Inferior parietal cortex (tissue), 1 donor: Measurements from ENCODE around the gene PUDP.
"Not testable (repeated sequence)": the region's sequence is repeated elsewhere in the genome, so short reads cannot be mapped to it uniquely, and the experiment has no call there.

ENCODE experiments used
- DNase-seq: peaks from one replicate; pipeline ENCODE4 v3.0.0-alpha.2; 2016; ENCODE audit errors: extremely low spot score

The PUDP gene

DNA sequence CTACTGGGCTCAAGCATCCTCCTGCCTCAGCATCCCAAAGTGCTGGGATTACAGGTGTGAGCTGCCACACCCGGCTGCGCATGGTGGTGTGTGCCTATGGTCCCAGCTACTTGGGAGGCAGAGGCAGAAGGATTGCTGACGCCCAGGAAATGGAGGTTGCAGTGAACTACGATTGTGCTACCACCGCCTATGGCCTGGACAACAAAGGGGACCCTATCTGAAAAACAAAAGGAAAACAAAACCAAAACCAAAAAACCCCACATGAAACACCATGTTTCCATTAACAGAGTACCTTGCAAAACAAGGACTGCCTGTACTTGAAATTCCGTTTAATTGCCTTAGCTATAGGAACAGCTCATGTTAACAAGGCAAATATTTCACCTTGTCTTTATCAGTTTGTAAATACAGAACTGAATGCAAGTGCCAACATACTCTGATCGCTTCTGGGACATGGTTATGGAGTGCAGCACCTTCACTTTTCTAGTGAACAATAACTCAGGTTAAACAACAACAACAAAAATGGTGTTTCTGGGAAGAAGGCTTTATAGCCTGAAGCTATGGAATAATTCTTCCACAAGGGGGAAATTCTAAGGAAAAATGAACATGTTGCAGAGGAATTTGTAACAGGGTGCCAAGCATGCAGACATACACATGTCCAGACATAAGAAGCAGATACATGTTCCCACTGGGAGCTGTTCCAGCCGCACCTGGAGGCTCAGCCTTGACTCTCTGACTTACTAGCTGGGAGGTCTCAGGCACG is 73.6 kb downstream of the PUDP start:
- DNase-seq: no peak

DNA sequence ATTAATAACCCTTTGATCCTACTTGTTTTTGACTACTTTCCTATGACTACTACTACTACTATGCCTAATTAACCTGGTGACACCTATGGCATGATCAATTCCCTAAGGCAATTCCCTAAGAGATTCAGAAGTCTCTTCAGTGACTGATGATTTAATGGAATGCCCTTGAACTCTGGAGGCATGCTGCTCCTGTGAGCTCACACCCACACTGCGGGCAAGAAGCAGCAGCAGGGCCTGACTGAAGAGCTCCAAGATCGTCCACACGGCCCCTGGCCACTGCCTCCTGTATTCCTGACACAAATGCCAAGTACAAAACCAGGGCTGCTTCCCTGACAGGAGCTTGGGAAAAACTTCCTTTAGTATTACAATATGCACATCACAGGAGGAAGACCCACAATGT is 74.6 kb downstream of the PUDP start:
- DNase-seq: no peak

DNA sequence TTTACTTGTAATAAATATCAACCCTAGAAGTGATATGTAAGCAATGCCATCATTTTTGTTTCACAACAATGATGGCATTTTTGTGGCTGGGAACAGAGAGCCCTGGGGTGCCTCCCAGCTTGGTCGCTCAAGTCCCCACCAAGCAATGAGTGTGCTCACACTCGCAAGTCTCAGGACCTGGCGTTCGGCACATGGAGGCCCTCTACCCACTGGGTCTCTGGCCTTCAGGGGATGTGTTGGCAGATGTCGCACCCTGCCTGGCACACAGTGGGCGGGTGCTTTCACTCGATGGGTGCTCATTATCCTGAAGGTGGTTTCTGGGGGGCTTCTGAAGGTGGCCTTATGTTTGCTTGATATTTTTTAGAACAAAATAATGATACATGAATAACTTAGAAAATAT is 75.1 kb downstream of the PUDP start:
- no peak for DNase-seq

DNA sequence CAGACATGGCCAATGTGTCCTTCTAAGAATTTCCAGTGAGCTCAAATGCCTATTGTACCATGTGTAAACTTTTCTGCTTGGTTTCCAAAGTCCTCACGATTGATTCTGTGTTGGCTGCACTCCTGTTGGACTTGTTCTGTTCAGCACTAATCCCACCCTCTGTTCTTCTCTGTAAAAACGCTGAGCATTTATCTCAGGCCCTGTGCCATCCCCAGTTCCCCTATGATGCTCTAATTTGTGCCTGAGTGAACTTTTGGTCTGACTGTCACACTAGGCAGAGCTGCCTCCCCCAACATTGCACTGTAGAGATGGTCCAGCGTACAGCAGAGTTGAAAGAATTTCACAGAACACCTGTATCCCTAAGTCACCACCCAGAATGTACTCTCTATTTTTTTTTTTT is 76.6 kb downstream of the PUDP start:
- no peak for DNase-seq

DNA sequence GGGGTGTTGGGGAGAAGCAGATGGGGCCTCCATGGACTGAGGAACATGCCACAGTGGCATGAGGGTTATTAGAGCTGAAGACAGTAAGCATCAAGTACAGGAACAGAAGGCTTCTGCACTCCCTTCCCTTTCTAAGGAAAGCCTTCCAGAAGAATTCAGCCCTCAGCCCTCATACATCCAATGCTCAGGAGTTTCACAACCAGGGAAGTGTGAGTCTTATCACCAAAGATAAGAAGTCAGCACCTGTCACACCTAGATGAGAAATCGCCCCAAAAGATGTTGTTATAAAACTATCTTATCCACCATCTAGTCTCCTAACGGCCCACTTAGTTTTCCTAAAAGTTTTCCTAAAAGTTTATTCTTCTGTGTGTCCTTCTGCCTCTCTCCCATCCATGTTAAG is 78.4 kb downstream of the PUDP start:
- DNase-seq: no peak

DNA sequence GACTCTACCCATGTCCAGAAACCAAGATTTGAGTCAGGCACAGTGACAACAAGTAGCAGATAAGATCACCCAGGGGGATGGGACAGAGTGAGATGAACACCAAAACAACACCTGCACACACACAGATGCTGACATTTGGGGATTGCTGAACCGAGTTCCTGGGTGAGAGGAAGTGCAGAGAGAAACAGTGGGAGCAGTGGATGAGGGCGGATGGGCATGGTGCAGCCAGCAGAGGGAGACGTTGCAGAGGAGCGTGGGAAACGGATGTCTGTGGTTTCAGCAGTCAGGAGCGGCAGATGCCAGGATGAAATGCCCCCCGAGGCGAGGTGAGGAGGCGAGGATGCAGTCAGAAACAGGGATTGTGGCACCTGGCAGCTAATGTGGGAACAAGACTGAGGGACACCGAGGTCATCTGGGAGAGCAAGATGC is 79.0 kb downstream of the PUDP start:
- DNase-seq: no peak

DNA sequence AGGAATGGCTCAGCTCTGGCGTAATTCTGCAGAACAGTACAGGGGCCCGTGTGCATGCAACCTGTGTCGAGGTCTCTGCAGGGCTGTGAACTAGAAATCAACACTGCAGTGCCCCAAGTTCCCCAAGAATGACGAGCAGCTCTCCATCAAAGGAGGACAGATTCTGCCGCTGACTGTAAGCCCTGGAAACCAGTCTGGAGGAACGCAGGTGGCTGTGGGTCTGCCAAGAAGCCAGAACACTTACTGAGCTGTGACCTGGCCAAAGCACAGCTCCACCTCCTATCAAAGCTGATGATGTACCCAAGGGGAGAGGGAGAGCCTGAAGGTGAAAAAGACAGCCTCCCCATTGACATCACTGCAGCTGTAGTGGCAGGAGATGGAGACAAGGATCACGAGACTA is 80.7 kb downstream of the PUDP start:
- DNase-seq: no peak

DNA sequence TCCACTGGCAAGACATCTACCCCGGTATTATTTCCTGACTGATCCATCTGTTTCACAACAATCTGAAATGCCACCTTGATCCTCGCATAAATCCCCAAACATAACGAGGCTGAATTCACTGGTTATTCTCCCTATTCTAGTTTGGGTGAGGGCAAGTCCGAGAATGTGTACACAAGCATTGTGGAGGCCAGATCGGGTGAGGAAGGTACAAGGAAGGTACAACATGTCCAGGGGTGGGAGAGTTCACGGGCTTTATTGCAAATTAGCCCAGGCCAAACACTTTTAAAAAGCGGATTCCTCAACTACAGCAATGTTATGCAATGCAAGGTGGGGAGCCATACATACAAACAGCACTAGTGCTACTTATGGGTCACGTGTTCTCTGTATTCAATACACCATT is 82.5 kb downstream of the PUDP start:
- DNase-seq: no peak

DNA sequence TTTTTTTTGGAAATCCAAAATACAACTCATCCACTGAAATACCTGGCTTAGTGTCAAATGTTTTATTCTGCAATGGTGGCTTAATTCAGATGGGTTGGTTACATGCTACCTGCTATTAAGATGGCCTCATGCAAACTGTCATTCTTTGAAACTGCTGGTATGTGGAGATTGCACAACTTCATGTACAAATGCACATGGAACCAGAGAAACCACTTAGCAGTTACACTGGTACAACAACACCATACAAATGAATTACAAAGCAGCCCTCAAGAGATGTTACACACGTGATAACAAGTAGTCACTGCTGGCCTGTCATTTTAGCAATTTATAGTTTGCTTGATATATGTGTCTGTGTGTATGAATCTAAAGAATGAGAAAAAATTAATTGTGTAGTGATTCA is 85.0 kb downstream of the PUDP start:
- no peak for DNase-seq

DNA sequence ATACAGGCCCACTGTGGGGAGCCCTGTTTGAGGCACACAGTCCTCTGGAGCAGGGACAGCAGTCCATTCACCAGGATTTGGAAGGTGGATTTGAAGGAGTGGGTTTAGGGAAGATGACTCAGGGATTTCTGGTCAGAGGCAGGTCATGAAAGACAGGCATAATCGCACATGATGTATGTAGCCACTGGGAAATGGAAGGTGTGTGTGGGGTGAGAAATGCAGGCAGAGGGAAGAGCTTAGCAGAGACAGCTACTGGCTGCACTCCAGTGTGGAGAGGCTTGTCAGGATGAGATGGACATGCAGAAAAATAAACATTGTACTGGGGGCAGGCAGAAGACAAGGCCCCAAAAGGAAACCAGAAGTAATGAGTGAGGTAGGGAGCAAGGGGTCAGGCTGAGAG is 85.7 kb downstream of the PUDP start:
- no peak for DNase-seq

DNA sequence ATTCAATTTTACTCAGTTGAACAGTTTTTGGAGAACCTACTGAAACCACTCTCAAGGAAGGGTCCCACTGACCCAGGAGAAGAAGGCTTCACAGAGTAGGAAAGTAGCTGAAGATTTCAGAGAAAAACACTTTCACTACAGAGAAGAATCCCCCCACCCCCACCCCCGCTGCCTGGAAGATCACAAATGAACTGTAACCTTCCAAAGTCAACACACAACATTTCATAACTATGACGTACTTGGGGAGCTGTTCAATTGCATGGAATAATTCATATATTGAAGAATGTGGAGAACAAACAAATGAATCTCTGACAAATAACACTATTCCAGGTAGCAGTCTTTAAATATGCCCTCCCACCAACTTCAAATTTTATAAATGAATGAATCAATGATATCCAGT is 86.5 kb downstream of the PUDP start:
- DNase-seq: no peak

DNA sequence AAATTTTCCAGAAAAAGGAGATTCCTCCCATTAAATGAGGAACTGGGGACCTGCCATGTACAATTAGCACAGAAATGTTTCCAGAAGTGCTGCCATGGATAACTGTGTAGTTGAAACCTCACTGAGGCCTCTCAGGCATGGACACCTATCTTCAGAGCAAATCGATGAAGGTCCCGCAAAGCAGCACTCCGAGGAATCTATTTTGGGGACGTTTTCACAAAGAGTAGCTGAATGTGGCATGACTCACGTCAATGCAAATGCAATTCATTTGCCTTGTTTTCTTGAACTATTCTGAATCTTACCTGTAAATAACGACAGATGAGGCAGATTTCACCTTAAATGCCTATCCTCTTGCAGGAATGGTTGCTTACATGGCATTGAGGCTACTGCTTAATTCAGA is 87.5 kb downstream of the PUDP start:
- DNase-seq: no peak

DNA sequence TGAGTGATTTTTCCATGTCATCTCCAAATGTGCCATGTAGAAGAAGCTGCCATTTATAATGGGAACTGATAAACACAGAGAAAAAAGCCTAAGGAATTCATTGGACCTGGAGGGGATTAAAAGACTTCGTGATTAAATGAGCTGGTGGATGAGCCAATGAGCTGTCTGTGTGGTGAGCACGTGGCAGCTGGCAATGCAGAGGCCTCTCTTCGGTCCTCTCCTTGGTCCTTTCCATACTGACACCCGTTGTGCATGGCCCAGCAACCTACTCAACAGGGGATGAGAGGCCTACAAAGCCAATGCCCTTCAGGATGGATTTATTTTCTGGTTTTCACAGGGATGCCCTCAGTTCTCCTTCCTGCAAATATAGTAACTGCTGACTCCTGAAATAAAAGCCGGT is 88.1 kb downstream of the PUDP start:
- no peak for DNase-seq

DNA sequence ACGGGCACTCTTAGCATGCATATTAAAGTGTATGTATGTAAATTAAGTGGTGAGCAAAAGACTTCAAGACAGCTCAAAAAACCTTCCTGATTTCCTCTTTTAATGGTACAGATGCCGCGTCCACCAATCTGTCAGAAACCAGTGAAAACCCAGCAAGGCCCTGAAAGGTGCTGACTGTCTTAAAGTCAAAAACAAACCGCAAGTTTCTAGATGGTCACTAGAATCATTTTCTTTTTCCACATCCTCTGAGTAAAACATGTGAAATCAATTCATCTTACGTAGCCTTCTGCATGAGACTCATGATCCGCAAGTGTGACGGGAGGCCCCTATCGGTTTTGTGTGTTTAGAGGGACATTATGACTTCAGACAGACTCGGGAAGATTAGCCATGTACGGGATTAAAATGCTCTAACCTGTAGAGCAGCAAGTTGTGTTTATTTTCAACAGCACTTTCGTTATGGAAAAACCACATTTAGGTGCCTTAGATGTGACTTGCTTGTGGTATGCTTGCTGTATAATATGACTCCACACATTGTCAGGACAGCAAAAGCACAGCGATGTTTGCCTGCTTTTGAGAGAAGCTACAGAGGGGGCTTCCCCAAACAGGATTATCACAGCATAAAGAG is 88.6 kb downstream of the PUDP start:
- DNase-seq: no peak

DNA sequence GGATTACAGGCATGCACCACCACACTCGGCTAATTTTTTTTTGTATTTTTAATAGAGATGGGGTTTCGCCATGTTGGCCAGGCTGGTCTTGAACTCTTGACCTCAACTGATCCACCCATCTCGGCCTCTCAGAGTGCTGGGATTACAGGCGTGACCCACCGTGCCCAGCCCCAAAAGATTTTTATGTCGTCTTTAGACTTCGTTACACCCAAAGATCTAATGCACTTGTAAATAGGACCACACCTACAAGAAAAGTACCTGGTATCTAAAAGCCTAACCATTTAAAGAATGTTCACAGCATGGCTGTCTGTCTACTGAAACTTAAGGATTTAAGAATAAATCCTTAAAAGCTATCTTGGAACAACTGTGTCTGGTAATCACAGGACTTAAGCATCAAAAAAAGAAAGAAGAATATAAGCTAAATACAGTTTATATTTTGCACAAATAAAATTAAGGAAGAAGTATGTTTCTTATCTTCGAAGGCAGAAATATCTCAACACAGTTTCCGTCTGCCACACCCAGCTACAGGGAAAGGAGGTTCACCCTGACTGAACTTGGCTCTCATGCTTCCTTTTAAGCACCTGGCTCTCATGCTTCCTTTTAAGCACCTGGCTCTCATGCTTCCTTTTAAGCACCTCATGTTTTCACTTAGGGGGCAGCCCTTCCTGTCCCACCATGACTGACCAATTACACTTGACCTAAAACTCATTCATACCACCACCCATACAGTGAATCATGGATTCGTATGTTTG is 92.4 kb downstream of the PUDP start:
- DNase-seq: no peak

DNA sequence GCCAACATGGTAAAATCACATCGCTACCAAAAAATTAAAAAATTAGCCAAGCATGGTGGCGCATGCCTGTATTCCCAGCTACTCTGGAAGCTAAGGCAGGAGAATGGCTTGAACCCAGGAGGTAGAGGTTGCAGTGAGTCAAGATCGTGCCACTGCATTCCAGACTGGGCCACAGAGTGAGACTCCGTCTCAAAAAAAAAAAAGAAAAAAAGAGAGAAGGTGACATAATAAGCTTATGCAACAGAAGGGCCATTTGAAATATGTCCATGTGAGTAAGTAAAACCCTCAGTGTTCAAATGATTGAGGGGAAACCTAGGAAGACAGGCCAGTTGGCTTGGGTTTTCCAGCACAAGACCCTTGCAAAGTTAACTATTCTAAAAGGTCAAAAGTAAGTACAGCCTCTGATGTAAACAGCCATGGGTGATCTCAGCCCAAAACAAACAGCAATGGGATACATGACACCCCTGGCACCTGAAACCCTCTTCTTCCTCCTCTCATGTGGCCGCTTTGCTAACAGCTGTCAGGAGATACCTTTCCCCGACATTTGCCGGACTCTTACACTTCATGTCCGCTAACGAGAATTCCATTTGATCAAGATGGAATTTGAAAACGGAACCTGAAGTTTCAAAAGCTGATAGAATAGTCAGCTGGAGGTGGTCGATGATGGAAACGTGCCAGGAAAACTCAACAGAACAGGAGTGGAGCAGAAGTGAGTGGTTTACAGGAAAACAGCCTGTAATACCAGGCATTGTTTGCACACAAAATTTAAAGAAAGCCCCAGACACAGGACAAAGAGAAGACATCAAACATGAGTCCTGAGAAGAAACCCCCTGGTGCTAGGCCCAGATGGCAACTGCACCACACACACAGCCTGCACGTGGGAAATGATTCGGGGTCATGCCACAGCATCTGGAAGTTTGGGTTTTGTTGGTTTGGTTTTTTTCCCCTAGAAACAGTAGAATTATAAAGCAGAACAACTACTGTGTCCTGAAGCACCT is 93.4 kb downstream of the PUDP start:
- no peak for DNase-seq

DNA sequence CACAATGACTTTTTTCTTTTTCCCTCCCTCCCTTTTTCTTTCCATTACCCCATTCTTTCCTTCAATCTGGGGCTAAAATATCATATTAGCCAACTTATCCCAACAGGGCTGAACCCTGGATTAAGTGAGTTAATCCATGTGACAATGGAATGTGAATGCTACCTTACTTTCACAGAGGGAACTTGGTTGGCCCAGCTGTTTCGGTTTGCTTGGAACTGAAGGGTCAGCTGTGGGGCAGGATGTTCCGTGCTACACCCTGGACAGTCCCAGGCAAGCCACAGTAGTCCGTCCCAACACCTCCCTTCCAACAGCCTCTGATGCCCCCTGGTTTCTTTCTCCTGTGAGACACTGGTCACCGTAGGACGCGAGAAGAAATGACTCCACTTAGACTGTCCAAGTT is 95.4 kb downstream of the PUDP start:
- DNase-seq: no peak

DNA sequence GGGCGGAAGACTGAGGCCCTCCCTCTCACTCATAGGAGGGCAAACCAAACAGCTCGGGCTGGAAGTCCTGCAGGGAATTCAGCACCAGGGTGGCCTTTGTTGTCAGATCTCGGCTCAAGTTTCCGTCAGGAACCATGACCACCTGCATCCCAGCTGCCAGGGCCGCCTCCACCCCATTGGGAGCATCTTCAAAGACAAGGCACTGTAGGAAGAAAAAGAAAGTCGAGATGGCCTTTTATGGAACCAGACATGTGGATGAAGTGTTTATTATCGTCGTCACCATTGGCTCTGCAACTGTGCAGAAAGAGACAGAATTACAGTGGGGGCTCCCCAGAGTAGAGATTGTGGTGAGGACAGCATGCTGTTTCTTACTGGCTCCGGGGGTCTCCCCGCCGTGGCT is 97.7 kb downstream of the PUDP start:
- DNase-seq: no peak

DNA sequence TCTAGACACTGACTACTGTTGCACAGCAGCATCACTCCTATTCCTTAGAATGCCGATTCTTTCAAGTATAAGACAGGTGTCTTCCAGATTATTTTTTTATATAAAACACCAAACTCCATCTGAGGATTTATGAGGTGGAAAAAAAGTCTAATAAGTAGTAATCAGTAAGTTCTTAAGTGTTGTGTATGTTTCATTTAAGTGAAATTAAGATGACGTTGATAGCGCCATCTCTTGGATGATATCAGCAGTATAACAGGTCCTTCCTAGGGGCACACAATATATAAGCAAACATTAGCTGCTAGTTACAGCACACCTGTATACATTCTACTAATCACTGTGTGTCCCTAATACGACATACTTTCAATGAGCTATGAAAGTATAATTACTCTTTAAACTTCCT is 100.0 kb downstream of the PUDP start:
- no peak for DNase-seq

DNA sequence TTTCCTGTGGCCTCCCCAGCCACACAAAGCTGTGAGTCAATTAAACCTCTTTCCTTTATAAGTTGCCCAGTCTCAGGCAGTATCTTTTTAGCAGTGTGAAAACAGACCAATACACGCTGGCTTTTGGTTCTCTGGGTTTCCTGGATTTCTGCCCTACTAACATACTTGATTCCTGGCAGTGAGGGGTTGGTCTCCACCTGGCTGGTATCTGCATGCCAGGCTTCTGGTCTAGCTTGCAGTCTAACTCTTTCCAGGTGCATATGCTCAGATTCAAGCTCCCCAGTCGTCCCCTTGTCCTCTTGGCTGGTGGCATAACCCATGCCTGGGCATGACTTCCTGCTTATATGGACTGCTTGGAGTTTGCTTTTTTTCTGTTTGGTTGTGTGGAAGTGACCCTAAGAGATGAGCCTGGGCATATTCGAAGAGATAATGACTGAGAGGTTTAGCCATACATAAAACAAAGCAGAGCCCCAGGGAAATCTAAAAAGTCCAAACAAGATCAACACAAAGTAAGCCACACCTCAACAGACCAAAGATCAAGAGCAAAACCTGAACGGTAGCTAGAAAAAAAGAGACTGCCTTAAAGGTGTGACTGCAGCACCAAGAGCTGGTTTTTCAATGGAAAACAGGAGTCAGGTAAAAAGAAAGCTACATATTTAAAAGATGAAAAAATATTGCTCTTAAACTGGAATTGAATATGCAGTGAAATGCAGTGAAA is 102.6 kb downstream of the PUDP start:
- DNase-seq: no peak

DNA sequence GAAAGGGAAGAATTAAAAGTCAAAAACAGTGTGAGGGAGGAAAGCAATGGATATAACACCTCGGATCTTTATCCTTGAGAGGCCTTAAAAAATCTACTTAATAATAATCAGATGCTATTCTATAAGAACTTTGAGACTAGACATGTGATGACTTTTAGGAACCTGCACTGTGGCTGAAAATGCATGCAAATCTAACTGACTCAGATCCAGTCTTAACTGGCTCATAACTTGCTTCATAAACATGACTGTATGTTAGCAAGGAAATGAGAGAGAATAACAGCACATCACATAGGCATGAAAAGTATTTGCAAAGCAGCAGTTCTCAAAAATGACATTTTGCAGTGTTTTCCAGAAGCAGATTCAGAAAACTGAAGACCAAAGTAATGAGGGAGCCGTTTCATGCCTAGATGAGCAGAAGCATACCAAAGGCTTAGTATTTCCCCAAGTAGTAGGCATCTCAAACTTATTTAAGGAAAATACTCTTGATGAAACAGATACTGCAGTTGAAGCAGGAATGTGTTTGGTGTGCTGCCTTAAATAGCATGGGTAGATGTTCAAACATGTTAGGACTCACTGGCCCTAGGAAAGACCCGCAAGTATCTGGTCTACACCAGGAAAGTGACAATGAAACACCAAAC is 104.0 kb downstream of the PUDP start:
- not testable (repeated sequence) for DNase-seq
